Panc1 (cell line): ENCODE measurements around the gene EPB41L4B. TPM values are rescaled to one million over a fixed set of nuclear protein-coding genes. Genes with fewer than 3 reads are reported as not detected.

Experiments
- ATAC-seq: fragments of 200-7000 bp; cut with Tn5 transposase; 2 replicates; pipeline ENCODE4 v1.9.1; 2020; ENCODE audit warnings: mild to moderate bottlenecking, moderate library complexity
- BruUV-seq: library from RNA; stranded (reverse); fragments of 400-500 nt; replicated peaks from 2 replicates; lab custom pipeline; 2021; lab: Mats Ljungman, UMichigan
- CTCF ChIA-PET: fragments of 300-600 bp; sonication (Branson Sonifier 250); formaldehyde crosslinking; loops from one replicate; lab custom pipeline; 2022; ENCODE audit warnings: antibody characterized with exemption; lab: Charles Lee
- POLR2A ChIA-PET: fragments of 300-600 bp; sonication (Branson Sonifier 250); formaldehyde crosslinking; loops from one replicate; lab custom pipeline; 2022; ENCODE audit warnings: antibody characterized with exemption; lab: Charles Lee
- DNase-seq: peaks from one replicate; pipeline ENCODE4 v3.0.0-alpha.2; 2010; ENCODE audit warnings: low read depth, low spot score
- H3K27ac ChIP-seq: 2 replicates; pipeline ENCODE4 v1.5.1; 2011; ENCODE audit warnings: mild to moderate bottlenecking, low read length, inconsistent platforms
- H3K27me3 ChIP-seq: fragments of 200-500 bp; sonication (Bioruptor generic); 2 replicates; pipeline ENCODE4 v1.6.0; 2014; ENCODE audit warnings: low read length, inconsistent platforms; ENCODE audit not compliant: control insufficient read depth, insufficient read depth
- H3K36me3 ChIP-seq: fragments of 200-500 bp; sonication (Bioruptor generic); 2 replicates; pipeline ENCODE4 v1.5.1; 2014; ENCODE audit warnings: inconsistent platforms, mild to moderate bottlenecking, low read length, moderate library complexity; ENCODE audit not compliant: control insufficient read depth, insufficient read depth
- H3K4me1 ChIP-seq: 2 replicates; pipeline ENCODE4 v1.5.1; 2011; ENCODE audit warnings: inconsistent platforms, mild to moderate bottlenecking, low read length, moderate library complexity; ENCODE audit not compliant: control insufficient read depth, insufficient read depth
- H3K4me3 ChIP-seq, 2 experiments: 2 replicates each; pipeline ENCODE4 v1.5.1; 2011 to 2012; ENCODE audit warnings: low read depth in 2 of 2, low read length in 2 of 2, mild to moderate bottlenecking in 2 of 2, inconsistent platforms in 1 of 2, moderate library complexity in 1 of 2
- H3K9me3 ChIP-seq: fragments of 200-500 bp; sonication (Bioruptor generic); 2 replicates; pipeline ENCODE4 v1.5.1; 2014; ENCODE audit warnings: low read depth, mild to moderate bottlenecking, inconsistent platforms, low read length, moderate library complexity; ENCODE audit not compliant: control insufficient read depth, insufficient read depth
- CTCF ChIP-seq: fragments of 450-650 bp; IDR thresholded peaks from 2 replicates; pipeline ENCODE4 v1.5.1; 2017; ENCODE audit warnings: mild to moderate bottlenecking
- POLR2AphosphoS5 ChIP-seq: IDR thresholded peaks from 2 replicates; pipeline ENCODE4 v1.6.1; 2012; ENCODE audit warnings: mild to moderate bottlenecking, low read depth, low read length, moderate library complexity
- REST ChIP-seq, 2 experiments: IDR thresholded peaks; 2 replicates each; pipeline ENCODE4 v1.6.1; 2011 to 2012; ENCODE audit warnings: low read depth in 2 of 2, control low read depth in 1 of 2, low read length in 1 of 2, mild to moderate bottlenecking in 1 of 2, moderate library complexity in 1 of 2; ENCODE audit not compliant: insufficient read depth in 1 of 2
- SIN3A ChIP-seq: IDR thresholded peaks from 2 replicates; pipeline ENCODE4 v1.6.1; 2012; ENCODE audit warnings: low read depth, mild to moderate bottlenecking, low read length, moderate library complexity, borderline replicate concordance; ENCODE audit not compliant: insufficient read depth
- TCF7L2 ChIP-seq: IDR thresholded peaks from 2 replicates; pipeline ENCODE4 v1.6.1; 2011; ENCODE audit warnings: mild to moderate bottlenecking, low read depth, low read length, inconsistent platforms
- in situ Hi-C: cut with HindIII; loops from 2 replicates; pipeline ENCODE4 v1.10.0; 2016; ENCODE audit warnings: low sequenced_read_pairs, low pct_unique_long_range_greater_than_20kb
- intact Hi-C: fragments of 100-400 bp; cut with micrococcal nuclease; formaldehyde crosslinking; loops from one replicate; pipeline ENCODE4 v1.10.0; 2022; ENCODE audit not compliant: unreplicated experiment
- total RNA-seq: library from RNA; stranded (reverse); gene quantifications from one replicate; pipeline ENCODE4 v1.2.1, GENCODE V29; 2021; ENCODE audit not compliant: unreplicated experiment

EPB41L4B gene
- total RNA-seq, 1 experiment from 2014 or later: 27.8 TPM

GRCh38 chr9:109312783-109313182, 8.1 kb downstream of the EPB41L4B start:
- Histone ChIP-seq H3K9me3 (no peaks in the 10 kb centered on the region), H3K27me3 (no peaks in the 10 kb centered on the region), H3K36me3 (no peaks in the 10 kb centered on the region), H3K4me3 (no peak overlapping the region), H3K27ac (peak overlapping the region; percentile 90), H3K4me1 (peaks cover 81% of the 10 kb centered on the region)
- intact Hi-C loops: no loop called here
- DNase-seq (no peak), ATAC-seq (no peak)
- in situ Hi-C loops: no loop called here
- POLR2A ChIA-PET: no interaction called here
- no TSS peak for BruUV-seq
- CTCF ChIA-PET: interaction anchor here (0.6 to 1.1 kb wide), 3 partner anchors 16 to 82 kb away, joined by 3 to 7 read pairs (median 5); no protein-coding TSS in a partner anchor
- TF ChIP-seq POLR2AphosphoS5 (no peak), SIN3A (no peak), REST (IDR thresholded peaks at IDR 0.05; ENCODE audit: insufficient read depth in 1 of 2, low read depth in 2 of 2, low read length in 1 of 2) (no peak), CTCF (no peak), TCF7L2 (no peak)

- Histone ChIP-seq H3K27ac (peak overlapping the region; percentile 90), H3K4me1 (peaks cover 72% of the 10 kb centered on the region), H3K27me3 (no peaks in the 10 kb centered on the region), H3K36me3 (no peaks in the 10 kb centered on the region), H3K9me3 (no peaks in the 10 kb centered on the region), H3K4me3 (no peak overlapping the region)
- in situ Hi-C loops: no loop called here
- ChIA-PET POLR2A (no interaction called here), CTCF (interaction anchor here (0.9 kb wide), 1 partner anchor 81 kb away, joined by 7 read pairs; no protein-coding TSS in a partner anchor)
- intact Hi-C loops: no loop called here
- ATAC-seq (no peak), DNase-seq (no peak)
- no TSS peak for BruUV-seq
- TF ChIP-seq REST (IDR thresholded peaks at IDR 0.05; ENCODE audit: insufficient read depth in 1 of 2, low read depth in 2 of 2, low read length in 1 of 2): no peak
- TF ChIP-seq SIN3A: no peak
- TF ChIP-seq TCF7L2: no peak
- no peak for TF ChIP-seq POLR2AphosphoS5
- TF ChIP-seq CTCF: no peak
Measured at GRCh38 chr9:109311731-109312130, 9.1 kb downstream of the EPB41L4B start.
